ENCODE results near the gene ELOVL6.

DNA sequence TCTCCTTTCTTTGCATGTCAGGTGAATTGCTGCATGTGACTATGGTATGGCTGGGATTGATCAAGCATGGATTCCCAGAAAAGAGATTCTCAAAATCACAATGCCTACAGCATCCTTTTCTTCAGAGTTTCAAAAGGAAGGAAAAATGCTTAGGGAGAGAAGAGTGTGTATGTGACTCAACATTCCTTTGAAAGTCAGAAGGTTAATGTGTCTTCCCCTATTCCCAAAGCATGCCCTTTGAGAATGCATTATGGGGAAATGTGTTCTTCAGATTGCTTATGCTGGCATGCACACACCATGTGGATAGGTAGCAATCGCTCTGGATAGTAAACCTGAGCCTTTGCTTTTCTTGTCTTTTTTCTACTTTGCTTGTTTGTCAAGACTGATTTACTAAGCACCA lies 78.5 kb downstream of the ELOVL6 start:
- TF ChIP-seq EZH2 (IDR thresholded peaks at IDR 0.05; ENCODE audit: insufficient read depth, low read length) (no peak), CTCF (IDR thresholded peaks at IDR 0.05; ENCODE audit: insufficient read depth, low read depth, low read length) (no peak)
